Fibroblast of skin of right biceps (primary cell): ENCODE data around the gene DPYSL5.
"Not testable (repeated sequence)": the region's sequence is repeated elsewhere in the genome, so short reads cannot be mapped to it uniquely, and the experiment has no call there.

ENCODE experiments used
- DNase-seq: peaks from one replicate; pipeline ENCODE4 v3.0.0-alpha.2; 2013

DPYSL5 gene, protein sequence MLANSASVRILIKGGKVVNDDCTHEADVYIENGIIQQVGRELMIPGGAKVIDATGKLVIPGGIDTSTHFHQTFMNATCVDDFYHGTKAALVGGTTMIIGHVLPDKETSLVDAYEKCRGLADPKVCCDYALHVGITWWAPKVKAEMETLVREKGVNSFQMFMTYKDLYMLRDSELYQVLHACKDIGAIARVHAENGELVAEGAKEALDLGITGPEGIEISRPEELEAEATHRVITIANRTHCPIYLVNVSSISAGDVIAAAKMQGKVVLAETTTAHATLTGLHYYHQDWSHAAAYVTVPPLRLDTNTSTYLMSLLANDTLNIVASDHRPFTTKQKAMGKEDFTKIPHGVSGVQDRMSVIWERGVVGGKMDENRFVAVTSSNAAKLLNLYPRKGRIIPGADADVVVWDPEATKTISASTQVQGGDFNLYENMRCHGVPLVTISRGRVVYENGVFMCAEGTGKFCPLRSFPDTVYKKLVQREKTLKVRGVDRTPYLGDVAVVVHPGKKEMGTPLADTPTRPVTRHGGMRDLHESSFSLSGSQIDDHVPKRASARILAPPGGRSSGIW

GRCh38 chr2:26847655-26848335 lies at the start of gene DPYSL5:
DPYSL5 (plus strand) TSS chr2:26848132; CDS start chr2:26898500, 50,368 bp downstream.
- no peak for DNase-seq

DNA sequence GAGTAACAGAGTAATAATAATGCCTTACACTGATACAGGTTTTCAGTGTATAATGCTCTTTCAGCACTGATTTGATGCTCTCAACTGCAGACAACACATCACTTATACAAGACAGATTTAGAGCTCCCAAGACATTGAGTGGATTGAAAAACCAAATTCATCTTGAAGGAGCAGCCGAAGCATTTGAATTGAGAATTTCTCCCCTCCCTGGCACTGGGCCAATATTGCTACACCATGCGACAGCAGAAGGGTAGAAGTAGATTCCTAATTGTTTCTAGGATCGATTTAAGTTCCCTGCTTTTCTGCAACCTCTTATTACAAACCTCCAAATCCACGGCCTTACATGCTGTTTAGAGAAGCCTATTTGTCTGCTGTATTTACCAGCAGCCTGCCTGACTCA lies 46.6 kb upstream of the DPYSL5 start:
- DNase-seq = no peak

DNA sequence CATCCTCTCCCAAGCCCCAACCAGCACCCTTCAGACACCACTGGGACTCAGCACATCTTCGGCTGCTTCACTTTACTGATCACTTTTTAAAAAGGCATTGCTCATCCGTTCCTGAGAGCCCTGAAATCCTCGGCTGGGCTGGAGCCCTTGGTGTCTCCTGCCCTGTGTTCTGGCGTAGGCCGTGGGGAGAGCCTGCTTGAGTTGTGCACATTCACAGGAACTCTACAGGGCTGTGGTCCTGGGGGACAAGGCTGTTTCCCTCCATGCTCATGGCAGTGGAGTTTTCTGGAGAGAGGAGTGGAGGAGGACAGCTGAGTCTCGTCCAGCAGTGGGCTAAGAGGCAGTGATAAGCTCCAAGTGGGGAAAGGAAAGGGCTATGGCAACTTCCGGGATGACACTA lies 46.1 kb upstream of the DPYSL5 start:
- DNase-seq = no peak

DNA sequence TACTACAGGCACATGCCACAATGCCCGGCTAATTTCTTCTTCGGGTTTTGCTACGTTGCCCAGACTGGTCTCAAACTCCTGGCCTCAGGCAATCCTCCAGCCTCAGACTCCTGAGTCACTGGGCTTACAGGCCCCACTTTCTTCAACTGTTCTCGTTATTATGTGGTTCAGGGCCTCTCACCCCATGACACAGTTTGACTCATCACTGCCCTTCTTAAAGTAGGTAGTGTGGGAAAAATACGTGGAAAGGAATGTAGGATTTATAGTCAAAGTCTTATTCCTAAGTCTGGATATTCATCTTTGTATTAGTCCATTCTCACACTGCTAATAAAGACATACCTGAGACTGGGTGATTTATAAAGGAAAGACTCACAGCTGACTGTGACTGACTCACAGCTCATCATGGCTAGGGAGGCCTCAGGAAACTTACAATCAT lies 42.7 kb upstream of the DPYSL5 start:
- peak; percentile 81 for DNase-seq

GRCh38 chr2:26807788-26808460 lies 40.0 kb upstream of the DPYSL5 start:
- DNase-seq = peak; percentile 12

GRCh38 chr2:26809211-26809610 lies 38.7 kb upstream of the DPYSL5 start:
- DNase-seq = no peak

DNA sequence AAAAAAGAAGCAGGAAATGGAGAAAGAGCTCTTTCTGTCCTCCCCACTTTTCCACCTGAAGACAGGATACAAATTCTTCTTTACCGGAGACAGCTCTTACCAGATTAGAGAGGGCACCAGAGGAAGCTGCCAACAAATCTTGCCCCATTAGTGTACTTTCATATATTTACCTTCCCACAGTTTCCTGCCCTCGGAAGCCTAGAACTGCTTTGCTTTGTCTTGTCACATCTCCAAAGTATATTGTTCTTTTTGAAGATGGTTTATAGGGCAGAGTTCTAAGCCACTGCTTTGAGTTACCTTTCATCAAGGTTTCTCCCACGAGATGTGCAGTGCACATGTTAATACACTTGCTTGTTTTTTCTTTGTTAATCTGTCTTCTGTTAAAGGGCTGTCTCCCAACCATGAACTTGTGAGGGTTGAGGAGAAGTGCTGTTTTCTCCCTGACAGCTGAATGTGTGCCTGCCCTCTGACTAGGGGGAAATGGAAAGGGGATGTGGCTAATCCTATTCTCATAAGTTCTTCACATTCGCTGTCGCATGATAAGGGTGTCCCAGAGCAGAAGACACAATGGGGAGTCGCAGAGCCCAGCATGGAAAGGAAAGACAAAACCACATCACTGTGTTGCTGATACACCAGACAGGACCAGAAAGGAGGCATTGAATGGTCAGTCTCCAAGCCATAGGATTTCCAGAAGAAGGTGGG lies 37.9 kb upstream of the DPYSL5 start:
- no peak for DNase-seq

- DNase-seq = no peak
Measured at GRCh38 chr2:26811261-26811660, 36.7 kb upstream of the DPYSL5 start.

DNA sequence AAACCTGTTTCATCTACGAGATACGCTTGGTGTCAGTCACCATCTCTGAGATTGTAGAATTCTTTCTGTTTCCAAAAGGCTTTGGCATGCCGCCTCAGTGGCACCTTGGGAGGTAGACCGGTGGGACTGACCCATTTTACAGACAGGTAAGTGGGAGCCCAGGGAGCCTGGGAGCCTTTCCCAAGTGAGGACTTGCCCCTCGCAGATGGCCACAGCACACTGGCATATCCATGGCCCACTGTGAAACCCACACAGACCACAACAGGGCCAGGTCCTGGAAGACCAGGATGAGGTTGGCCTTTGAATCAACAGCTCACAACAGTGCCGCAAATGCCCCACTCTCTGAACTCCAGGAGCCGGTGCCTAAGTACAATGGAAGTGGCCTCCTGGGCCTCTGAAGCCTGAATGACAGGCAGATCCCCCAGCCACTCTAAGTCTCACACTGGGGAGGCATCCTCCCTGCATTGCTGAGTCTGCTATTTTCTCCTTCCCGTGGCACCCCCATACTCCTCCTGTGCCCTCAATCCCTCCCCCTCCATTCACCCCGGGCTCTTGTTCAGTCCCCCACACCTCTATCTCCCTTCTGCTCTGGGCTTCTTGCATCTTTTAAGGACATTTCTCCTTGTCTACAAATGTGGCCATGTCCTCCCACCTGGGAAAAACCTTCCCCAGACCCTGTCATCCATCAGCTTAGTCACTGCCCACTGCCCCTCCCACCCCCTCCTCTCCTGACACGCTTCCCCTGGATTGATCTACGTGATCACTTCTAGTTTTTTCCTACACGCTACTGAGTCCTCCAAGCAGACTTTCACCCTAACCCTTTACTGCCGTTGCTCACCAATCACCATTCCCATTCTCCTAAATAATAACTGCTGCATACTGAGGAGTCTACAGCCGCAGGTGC lies 35.9 kb upstream of the DPYSL5 start:
- no peak for DNase-seq

- DNase-seq = no peak
Measured at GRCh38 chr2:26812731-26813130, 35.2 kb upstream of the DPYSL5 start.

DNA sequence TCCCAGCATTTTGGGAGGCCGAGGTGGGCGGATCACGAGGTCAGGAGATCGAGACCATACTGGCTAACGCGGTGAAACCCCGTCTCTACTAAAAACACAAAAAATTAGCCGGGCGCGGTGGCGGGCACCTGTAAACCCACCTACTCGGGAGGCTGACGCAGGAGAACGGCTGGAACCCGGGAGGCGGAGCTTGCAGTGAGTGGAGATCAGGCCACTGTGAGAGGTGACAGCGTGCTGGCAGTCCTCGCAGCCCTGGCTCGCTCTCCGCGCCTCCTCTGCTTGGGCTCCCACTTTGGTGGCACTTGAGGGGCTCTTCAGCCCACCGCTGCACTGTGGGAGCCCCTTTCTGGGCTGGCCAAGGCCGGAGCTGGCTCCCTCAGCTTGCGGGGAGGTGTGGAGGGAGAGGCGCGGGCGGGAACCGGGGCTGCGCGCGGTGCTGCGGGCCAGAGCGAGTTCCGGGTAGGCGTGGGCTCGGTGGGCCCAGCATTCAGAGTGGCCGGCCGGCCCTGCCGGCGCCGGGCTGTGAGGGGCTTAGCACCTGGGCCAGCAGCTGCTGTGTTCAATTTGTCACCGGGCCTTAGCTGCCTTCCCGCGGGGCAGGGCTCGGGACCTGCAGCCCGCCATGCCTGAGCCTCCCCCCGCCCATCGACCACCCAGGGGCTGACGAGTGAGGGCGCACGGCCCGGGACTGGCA lies 33.7 kb upstream of the DPYSL5 start:
- not testable (repeated sequence) for DNase-seq

DNA sequence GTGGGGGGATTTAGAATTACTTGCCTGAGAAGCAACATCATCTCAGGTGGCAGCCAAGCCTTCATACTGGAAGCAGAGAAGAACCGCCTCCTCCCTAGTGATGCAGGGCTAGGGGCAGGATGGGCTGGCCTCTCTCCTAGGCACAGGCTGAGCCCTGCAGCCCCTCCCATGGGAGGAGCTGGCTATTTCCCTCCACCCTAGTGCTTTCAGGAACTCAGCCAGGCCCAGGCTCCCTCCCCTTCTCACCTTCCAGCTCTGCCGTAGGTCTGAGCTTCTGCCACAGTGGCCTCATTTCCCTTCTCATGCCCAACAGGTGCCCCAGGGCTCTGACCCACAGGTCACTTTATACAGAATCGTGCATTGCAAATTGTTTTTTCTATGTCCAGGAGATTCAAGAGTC lies 31.0 kb upstream of the DPYSL5 start:
- DNase-seq = no peak

GRCh38 chr2:26818255-26818654 lies 29.7 kb upstream of the DPYSL5 start:
- no peak for DNase-seq

GRCh38 chr2:26818972-26819371 lies 29.0 kb upstream of the DPYSL5 start:
- no peak for DNase-seq

GRCh38 chr2:26820932-26821331 lies 27.0 kb upstream of the DPYSL5 start:
- DNase-seq = no peak

DNA sequence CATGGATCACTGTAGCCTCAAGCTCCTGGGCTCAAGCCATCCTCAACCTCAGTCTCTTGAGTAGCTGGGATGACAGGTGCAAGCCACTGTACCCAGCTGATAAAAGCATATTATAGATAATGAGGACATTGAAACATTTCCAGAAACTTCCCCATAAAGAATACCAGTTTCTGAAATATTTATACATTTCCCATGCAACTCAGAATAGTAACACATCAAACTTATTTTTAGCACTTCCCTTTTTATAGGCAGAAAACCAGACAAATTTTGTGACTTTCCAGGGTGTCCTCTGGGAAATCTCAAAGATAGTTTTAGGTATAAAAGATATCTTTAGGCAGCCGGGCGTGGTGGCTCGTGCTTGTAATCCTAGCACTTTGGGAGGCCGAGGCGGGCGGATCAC lies 25.1 kb upstream of the DPYSL5 start:
- DNase-seq = no peak

GRCh38 chr2:26838121-26838906 lies 9.6 kb upstream of the DPYSL5 start:
- DNase-seq = peak; percentile 17

GRCh38 chr2:26840937-26841610 lies 6.9 kb upstream of the DPYSL5 start:
- no peak for DNase-seq

- no peak for DNase-seq
Measured at GRCh38 chr2:26843041-26843440, 4.9 kb upstream of the DPYSL5 start.

DNA sequence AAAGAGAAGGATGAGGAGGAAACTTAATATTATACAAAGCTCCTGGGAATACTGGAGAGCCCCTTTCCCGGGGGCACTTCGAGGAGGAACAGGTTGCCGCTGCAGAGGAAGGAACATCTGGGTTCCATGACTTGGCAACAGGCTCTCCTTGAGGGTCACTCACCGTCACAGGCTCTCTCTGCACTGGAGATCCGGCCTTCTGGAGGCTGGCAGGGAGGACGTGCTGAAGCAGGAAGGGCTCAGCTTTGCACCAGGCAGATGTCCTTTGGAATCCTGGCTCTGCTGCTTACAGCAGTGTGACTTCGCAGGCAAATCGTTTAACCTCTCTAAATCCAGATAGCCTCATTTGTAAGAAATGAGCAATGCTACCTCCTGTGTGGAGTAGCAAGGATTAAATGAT lies 2.9 kb upstream of the DPYSL5 start:
- no peak for DNase-seq
